ENCODE results near the gene CD9. TPM values are rescaled to one million over a fixed set of nuclear protein-coding genes. Genes with fewer than 3 reads are reported as not detected.

CD9 gene
- polyA plus RNA-seq, 6 donors from 2014 or later: 32.7 to 186 (median 69.9) TPM

- Mint-ChIP-seq H3K4me1 (peaks cover 26 to 39% (median 26%) of the 10 kb centered on the region in 3 donors), H3K27ac (peak overlapping the region in 3 of 6 donors; percentile 25 to 73 (median 43)), H3K36me3 (no peaks in the 10 kb centered on the region), H3K9me3 (no peaks in the 10 kb centered on the region), H3K4me3 (peak overlapping the region in 5 of 8 donors; percentile 4 to 45 (median 17)), H3K27me3 (no peaks in the 10 kb centered on the region)
- ATAC-seq (ENCODE audit: low read depth in 2 of 2) (peak; percentile 93 to 95), DNase-seq (peak; percentile 60)
These were observed 24.4 kb downstream of the CD9 start for GRCh38 chr12:6224550-6224949.

- Mint-ChIP-seq H3K4me3 (peak overlapping the region in 1 of 8 donors; percentile 34), H3K4me1 (peaks cover 22 to 32% (median 31%) of the 10 kb centered on the region in 3 donors), H3K27me3 (peaks cover 0 to 3% (median 0%) of the 10 kb centered on the region in 3 donors), H3K36me3 (no peaks in the 10 kb centered on the region), H3K9me3 (no peaks in the 10 kb centered on the region), H3K27ac (peak overlapping the region in 5 of 6 donors; percentile 2 to 89 (median 60))
- ATAC-seq (ENCODE audit: low read depth in 2 of 2) (no peak), DNase-seq (no peak)
These were observed 25.4 kb downstream of the CD9 start for GRCh38 chr12:6225630-6226001.

GRCh38 chr12:6226002-6226678, 25.9 kb downstream of the CD9 start:
- Mint-ChIP-seq H3K4me3 (peak overlapping the region in 5 of 8 donors; percentile 6 to 81 (median 40)), H3K27ac (peak overlapping the region; percentile 22 to 93 (median 78)), H3K27me3 (peaks cover 0 to 7% (median 0%) of the 10 kb centered on the region in 3 donors), H3K36me3 (no peaks in the 10 kb centered on the region), H3K9me3 (no peaks in the 10 kb centered on the region), H3K4me1 (peaks cover 28 to 37% (median 36%) of the 10 kb centered on the region in 3 donors)
- DNase-seq (no peak), ATAC-seq (ENCODE audit: low read depth in 2 of 2) (no peak)

GRCh38 chr12:6226679-6227051, 26.5 kb downstream of the CD9 start:
- DNase-seq: no peak
- Mint-ChIP-seq H3K27me3 (peaks cover 0 to 7% (median 0%) of the 10 kb centered on the region in 3 donors), H3K4me1 (peaks cover 28 to 41% (median 40%) of the 10 kb centered on the region in 3 donors), H3K36me3 (no peaks in the 10 kb centered on the region), H3K9me3 (no peaks in the 10 kb centered on the region), H3K27ac (peak overlapping the region in 5 of 6 donors; percentile 22 to 93 (median 78)), H3K4me3 (peak overlapping the region in 5 of 8 donors; percentile 6 to 81 (median 40))
- ATAC-seq (ENCODE audit: low read depth in 2 of 2): no peak

GRCh38 chr12:6228535-6229223, 28.5 kb downstream of the CD9 start:
- no peak for ATAC-seq (ENCODE audit: low read depth in 2 of 2)
- H3K27ac Mint-ChIP-seq: no peak overlapping the region
- H3K36me3 Mint-ChIP-seq: no peaks in the 10 kb centered on the region
- H3K27me3 Mint-ChIP-seq: peaks cover 0 to 7% (median 0%) of the 10 kb centered on the region in 3 donors
- peaks cover 28 to 43% (median 40%) of the 10 kb centered on the region in 3 donors for H3K4me1 Mint-ChIP-seq
- no peaks in the 10 kb centered on the region for H3K9me3 Mint-ChIP-seq
- no peak for DNase-seq
- no peak overlapping the region for H3K4me3 Mint-ChIP-seq

GRCh38 chr12:6229224-6230218, 29.3 kb downstream of the CD9 start:
- Mint-ChIP-seq H3K4me3 (no peak overlapping the region), H3K4me1 (peaks cover 24 to 41% (median 34%) of the 10 kb centered on the region in 3 donors), H3K27me3 (peaks cover 0 to 7% (median 0%) of the 10 kb centered on the region in 3 donors), H3K9me3 (no peaks in the 10 kb centered on the region), H3K36me3 (no peaks in the 10 kb centered on the region), H3K27ac (peak overlapping the region in 2 of 6 donors; percentile 50 to 94)
- no peak for DNase-seq
- ATAC-seq (ENCODE audit: low read depth in 2 of 2): no peak

GRCh38 chr12:6230321-6231110, 30.3 kb downstream of the CD9 start:
- DNase-seq (peak; percentile 69), ATAC-seq (ENCODE audit: low read depth in 2 of 2) (peak; percentile 97)
- Mint-ChIP-seq H3K4me1 (peaks cover 19 to 34% (median 24%) of the 10 kb centered on the region in 3 donors), H3K9me3 (no peaks in the 10 kb centered on the region), H3K27me3 (peaks cover 0 to 13% (median 0%) of the 10 kb centered on the region in 3 donors), H3K27ac (peak overlapping the region in 5 of 6 donors; percentile 86 to 94 (median 92)), H3K36me3 (peaks cover 0 to 3% of the 10 kb centered on the region in 2 donors), H3K4me3 (peak overlapping the region in 7 of 8 donors; percentile 30 to 84 (median 64))

GRCh38 chr12:6231359-6232268, 31.4 kb downstream of the CD9 start:
- H3K27me3 Mint-ChIP-seq: peaks cover 0 to 13% (median 0%) of the 10 kb centered on the region in 3 donors
- peaks cover 0 to 6% of the 10 kb centered on the region in 2 donors for H3K36me3 Mint-ChIP-seq
- peak overlapping the region in 3 of 6 donors; percentile 88 to 96 (median 94) for H3K27ac Mint-ChIP-seq
- peak overlapping the region in 3 of 8 donors; percentile 53 to 72 (median 64) for H3K4me3 Mint-ChIP-seq
- DNase-seq (no peak), ATAC-seq (ENCODE audit: low read depth in 2 of 2) (no peak)
- peaks cover 10 to 23% (median 14%) of the 10 kb centered on the region in 3 donors for H3K4me1 Mint-ChIP-seq
- no peaks in the 10 kb centered on the region for H3K9me3 Mint-ChIP-seq

GRCh38 chr12:6233121-6233971, 33.1 kb downstream of the CD9 start:
- H3K9me3 Mint-ChIP-seq: no peaks in the 10 kb centered on the region
- peak overlapping the region in 1 of 8 donors; percentile 23 for H3K4me3 Mint-ChIP-seq
- peaks cover 0 to 13% (median 0%) of the 10 kb centered on the region in 3 donors for H3K27me3 Mint-ChIP-seq
- peaks cover 0 to 6% of the 10 kb centered on the region in 2 donors for H3K36me3 Mint-ChIP-seq
- no peak for DNase-seq
- peak overlapping the region in 5 of 6 donors; percentile 5 to 88 (median 39) for H3K27ac Mint-ChIP-seq
- no peak for ATAC-seq (ENCODE audit: low read depth in 2 of 2)
- H3K4me1 Mint-ChIP-seq: peaks cover 10 to 22% (median 14%) of the 10 kb centered on the region in 3 donors

- Mint-ChIP-seq H3K4me3 (no peak overlapping the region), H3K9me3 (no peaks in the 10 kb centered on the region), H3K27ac (peak overlapping the region in 2 of 6 donors; percentile 44 to 53), H3K4me1 (peaks cover 10 to 22% (median 14%) of the 10 kb centered on the region in 3 donors), H3K27me3 (peaks cover 0 to 13% (median 0%) of the 10 kb centered on the region in 3 donors), H3K36me3 (peaks cover 0 to 6% of the 10 kb centered on the region in 2 donors)
- ATAC-seq (ENCODE audit: low read depth in 2 of 2) (no peak), DNase-seq (no peak)
These were observed 34.0 kb downstream of the CD9 start for GRCh38 chr12:6234214-6234613.

GRCh38 chr12:6234906-6235305, 34.7 kb downstream of the CD9 start:
- Mint-ChIP-seq H3K27ac (peak overlapping the region in 1 of 6 donors; percentile 33), H3K4me1 (peaks cover 10 to 22% (median 14%) of the 10 kb centered on the region in 3 donors), H3K27me3 (peaks cover 0 to 13% (median 0%) of the 10 kb centered on the region in 3 donors), H3K9me3 (no peaks in the 10 kb centered on the region), H3K36me3 (peaks cover 0 to 6% of the 10 kb centered on the region in 2 donors), H3K4me3 (no peak overlapping the region)
- no peak for ATAC-seq (ENCODE audit: low read depth in 2 of 2)
- DNase-seq: no peak

All from naive B cell (primary cell).